Posterior vena cava (tissue), 2 donors: Measurements from ENCODE around the gene COX6A2. TPM values are rescaled to one million over a fixed set of nuclear protein-coding genes. Genes with fewer than 3 reads are reported as not detected.

Experiments
- DNase-seq: peaks from one replicate; pipeline ENCODE4 v3.0.0-alpha.2; 2020; ENCODE audit warnings: low spot score
- intact Hi-C, 2 donors: fragments of 100-400 bp; cut with DNase I; formaldehyde crosslinking; loops; one replicate each; pipeline versions ENCODE4 v1.14.1 to v1.14.2; 2022 to 2023
- total RNA-seq, 2 donors: library from RNA; stranded (reverse); fragmentation: NEBNext Ultra II Directional; extraction: Animal tissue kit (Norgen Biotek cat#: 25700); gene quantifications; one replicate each; pipeline ENCODE4 v1.2.1, GENCODE V29; 2021
- donor health status: DM: yes; HTN: yes; CAD: no.
- donor health status: DM: yes; HTN: yes; CAD: no.

The COX6A2 gene
- total RNA-seq, 2 donors from 2014 or later, result 1.1 to 1.5 TPM

- intact Hi-C loops, result no loop called here
- DNase-seq, result no peak
Observed at GRCh38 chr16:31388535-31388934, 39.6 kb downstream of the COX6A2 start.

DNA sequence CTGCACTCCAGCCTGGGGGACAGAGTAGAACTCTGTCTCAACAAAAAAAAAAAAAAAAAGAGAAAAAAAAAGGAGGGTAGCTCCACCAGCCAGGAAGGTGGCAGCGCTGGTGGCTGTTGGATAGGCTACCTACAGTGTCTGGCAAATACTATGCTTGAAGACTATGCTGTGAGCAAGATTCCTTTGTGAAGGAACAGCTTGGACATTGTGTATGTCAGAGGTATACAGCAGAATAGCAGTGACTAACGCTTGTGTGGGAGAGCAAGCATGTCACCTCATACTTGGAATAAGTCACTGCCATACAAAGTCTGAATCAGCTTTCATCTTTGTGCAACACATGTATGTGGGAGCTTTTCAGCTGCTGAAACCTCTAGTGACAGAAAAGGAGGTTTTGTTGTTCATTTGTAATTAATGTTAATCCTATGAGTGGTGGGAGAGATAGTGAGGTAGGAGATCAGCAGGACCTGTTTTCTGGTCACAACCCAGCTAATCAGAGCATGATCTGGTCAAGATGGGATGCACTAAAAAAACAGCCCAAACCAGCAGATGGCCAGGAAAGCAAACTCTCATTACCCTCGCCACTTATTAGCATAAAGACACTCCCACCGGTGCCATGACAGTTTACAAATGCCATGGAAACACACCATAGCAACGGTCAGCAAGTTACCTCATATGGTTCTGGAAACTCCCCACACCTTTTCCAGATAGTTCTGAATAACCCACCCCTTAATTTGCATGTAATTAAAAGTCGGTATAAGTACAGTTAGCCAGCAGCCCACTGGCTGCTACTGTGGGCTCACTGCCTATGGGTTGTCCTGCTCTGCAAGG is 41.8 kb downstream of the COX6A2 start:
- no peak for DNase-seq
- intact Hi-C loops, result no loop called here

- no peak for DNase-seq
- intact Hi-C loops, result no loop called here
Observed at GRCh38 chr16:31385680-31386079, 42.5 kb downstream of the COX6A2 start.

DNA sequence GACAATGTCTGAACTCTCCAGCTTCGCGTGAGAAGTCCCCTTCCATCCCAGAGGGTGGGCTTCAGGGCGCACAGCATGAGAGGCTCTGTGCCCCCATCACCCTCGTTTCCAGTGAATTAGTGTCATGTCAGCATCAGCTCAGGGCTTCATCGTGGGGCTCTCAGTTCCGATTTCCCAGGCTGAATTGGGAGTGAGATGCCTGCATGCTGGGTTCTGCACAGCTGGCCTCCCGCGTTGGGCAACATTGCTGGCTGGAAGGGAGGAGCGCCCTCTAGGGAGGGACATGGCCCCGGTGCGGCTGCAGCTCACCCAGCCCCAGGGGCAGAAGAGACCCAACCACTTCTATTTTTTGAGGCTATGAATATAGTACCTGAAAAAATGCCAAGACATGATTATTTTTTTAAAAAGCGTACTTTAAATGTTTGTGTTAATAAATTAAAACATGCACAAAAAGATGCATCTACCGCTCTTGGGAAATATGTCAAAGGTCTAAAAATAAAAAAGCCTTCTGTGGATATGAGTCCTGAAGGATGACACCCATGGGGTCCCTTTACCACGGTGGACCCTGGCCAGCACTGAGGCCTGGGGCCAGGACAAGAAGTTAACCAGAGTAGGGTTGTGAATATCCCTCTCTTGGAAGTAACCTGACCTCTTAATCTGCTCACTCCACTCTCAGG is 45.5 kb downstream of the COX6A2 start:
- intact Hi-C loops, result no loop called here
- peak; percentile 88 for DNase-seq

DNA sequence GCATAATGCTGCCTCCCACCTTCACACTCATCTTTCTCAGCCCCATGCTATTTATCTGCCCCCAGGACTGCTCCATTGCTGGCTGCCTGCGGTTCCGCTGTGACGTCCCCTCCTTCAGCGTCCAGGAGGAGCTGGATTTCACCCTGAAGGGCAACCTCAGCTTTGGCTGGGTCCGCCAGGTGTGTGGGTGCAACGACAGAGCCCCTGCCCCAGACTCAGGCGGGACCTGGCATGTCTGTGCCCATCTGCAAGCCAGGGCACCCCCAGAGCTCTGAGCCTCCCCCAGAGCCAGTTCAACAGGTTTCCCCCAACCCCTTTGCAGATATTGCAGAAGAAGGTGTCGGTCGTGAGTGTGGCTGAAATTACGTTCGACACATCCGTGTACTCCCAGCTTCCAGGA is 48.0 kb downstream of the COX6A2 start:
- no peak for DNase-seq
- intact Hi-C loops, result no loop called here

Other genes starting within 250 kb of the COX6A2 start
- 100 to 1,000 TPM; 168 to 208 TPM for gene FUS, start 248.2 kb downstream of the COX6A2 start, total RNA-seq
- gene PYCARD, start 225.6 kb downstream of the COX6A2 start, total RNA-seq, result 10 to 100 TPM; 13.0 to 23.9 TPM
- gene TRIM72, start 214.2 kb downstream of the COX6A2 start, total RNA-seq, result under 1 TPM; 0.05 to 0.10 TPM
- not detected for gene PYDC1, start 211.2 kb downstream of the COX6A2 start, total RNA-seq
- gene ITGAM, start 168.4 kb downstream of the COX6A2 start, total RNA-seq, result 10 to 100 TPM; 12.3 to 35.7 TPM
- 10 to 100 TPM; 13.4 to 15.2 TPM for gene ITGAX, start 73.2 kb downstream of the COX6A2 start, total RNA-seq
- gene ITGAD, start 35.0 kb downstream of the COX6A2 start, total RNA-seq, result under 1 TPM in 1 of 2 donors, not detected in 1; 0.24 TPM
- 1 to 10 TPM; 1.0 to 1.9 TPM for gene ZNF843, start 14.4 kb upstream of the COX6A2 start, total RNA-seq
- gene ARMC5, start 31.1 kb upstream of the COX6A2 start, total RNA-seq, result 1 to 10 TPM; 6.4 to 8.3 TPM
- gene TGFB1I1, start 43.8 kb upstream of the COX6A2 start, total RNA-seq, result 100 to 1,000 TPM; 232 to 239 TPM
- under 1 TPM in 1 of 2 donors, not detected in 1; 0.33 TPM for gene SLC5A2, start 54.8 kb upstream of the COX6A2 start, total RNA-seq
- gene RUSF1, start 80.0 kb upstream of the COX6A2 start, total RNA-seq, result 10 to 100 TPM; 40.5 to 46.4 TPM
- 1 to 10 TPM in 1 of 2 donors, not detected in 1; 3.0 TPM for gene AHSP, start 99.5 kb upstream of the COX6A2 start, total RNA-seq